ENCODE data around the gene CACNB4.
"Not testable (repeated sequence)": the region's sequence is repeated elsewhere in the genome, so short reads cannot be mapped to it uniquely, and the experiment has no call there.

Gene CACNB4

GRCh38 chr2:151887164-151887563 is 211.7 kb downstream of the CACNB4 start:
- DNase-seq, result no peak

GRCh38 chr2:151886241-151886640 is 212.6 kb downstream of the CACNB4 start:
- no peak for DNase-seq

- DNase-seq, result no peak
These were observed 215.9 kb downstream of the CACNB4 start for GRCh38 chr2:151882786-151883445.

- DNase-seq, result no peak
These were observed 217.5 kb downstream of the CACNB4 start for GRCh38 chr2:151881342-151881741.

GRCh38 chr2:151880586-151880985 is 218.3 kb downstream of the CACNB4 start:
- no peak for DNase-seq

GRCh38 chr2:151878655-151879563 is 219.9 kb downstream of the CACNB4 start:
- DNase-seq, result no peak

- DNase-seq, result no peak
These were observed 220.6 kb downstream of the CACNB4 start for GRCh38 chr2:151878204-151878603.

- not testable (repeated sequence) for DNase-seq
These were observed 223.2 kb downstream of the CACNB4 start for GRCh38 chr2:151875631-151876030.

- no peak for DNase-seq
These were observed 226.4 kb downstream of the CACNB4 start for GRCh38 chr2:151872463-151872862.

GRCh38 chr2:151869291-151869690 is 229.6 kb downstream of the CACNB4 start:
- peak; percentile 52 for DNase-seq

- no peak for DNase-seq
These were observed 236.1 kb downstream of the CACNB4 start for GRCh38 chr2:151862700-151863099.

GRCh38 chr2:151861174-151861573 is 237.7 kb downstream of the CACNB4 start:
- DNase-seq, result no peak

GRCh38 chr2:151860613-151861146 is 238.2 kb downstream of the CACNB4 start:
- no peak for DNase-seq

GRCh38 chr2:151860210-151860609 is 238.6 kb downstream of the CACNB4 start:
- DNase-seq, result no peak

- DNase-seq, result no peak
These were observed 241.2 kb downstream of the CACNB4 start for GRCh38 chr2:151857650-151858049.

GRCh38 chr2:151855111-151855510 is 243.7 kb downstream of the CACNB4 start:
- DNase-seq, result no peak

- DNase-seq, result no peak
These were observed 245.6 kb downstream of the CACNB4 start for GRCh38 chr2:151853070-151853758.

GRCh38 chr2:151852260-151853069 is 246.4 kb downstream of the CACNB4 start:
- DNase-seq, result no peak

- no peak for DNase-seq
These were observed 247.1 kb downstream of the CACNB4 start for GRCh38 chr2:151851761-151852160.

- DNase-seq, result no peak
These were observed 249.3 kb downstream of the CACNB4 start for GRCh38 chr2:151849413-151850010.

- DNase-seq, result no peak
These were observed 253.0 kb downstream of the CACNB4 start for GRCh38 chr2:151845884-151846283.

- DNase-seq, result no peak
These were observed 253.4 kb downstream of the CACNB4 start for GRCh38 chr2:151845481-151845880.
